Smooth muscle cell (in vitro differentiated cells): ENCODE measurements around the gene CD300A. TPM values are rescaled to one million over a fixed set of nuclear protein-coding genes. Genes with fewer than 3 reads are reported as not detected.
"Not testable (repeated sequence)": the region's sequence is repeated elsewhere in the genome, so short reads cannot be mapped to it uniquely, and the experiment has no call there.

Source experiments
- DNase-seq: peaks from one replicate; lab custom pipeline; 2025; ENCODE audit not compliant: unreplicated experiment; lab: John Stamatoyannopoulos, UW
- H2AFZ ChIP-seq: fragments of 200-600 bp; sonication (generic); 2 replicates; pipeline ENCODE4 v1.6.0; 2016; ENCODE audit warnings: antibody characterized with exemption, low read depth, mild to moderate bottlenecking
- H3F3A ChIP-seq: fragments of 200-600 bp; sonication (generic); 2 replicates; pipeline ENCODE4 v1.6.0; 2017; ENCODE audit warnings: antibody characterized with exemption, low read depth
- H3K27ac ChIP-seq: fragments of 200-600 bp; sonication (generic); 2 replicates; pipeline ENCODE4 v1.5.1; 2016; ENCODE audit warnings: low read depth, mild to moderate bottlenecking
- H3K27me3 ChIP-seq: fragments of 200-600 bp; sonication (generic); 2 replicates; pipeline ENCODE4 v1.6.1; 2016; ENCODE audit warnings: low read depth, mild to moderate bottlenecking
- H3K36me3 ChIP-seq: fragments of 200-600 bp; sonication (generic); 2 replicates; pipeline ENCODE4 v1.5.1; 2016; ENCODE audit warnings: low read depth
- H3K4me1 ChIP-seq: fragments of 200-600 bp; sonication (generic); 2 replicates; pipeline ENCODE4 v1.5.1; 2016; ENCODE audit warnings: low read depth
- H3K4me2 ChIP-seq: fragments of 200-600 bp; sonication (generic); 2 replicates; pipeline ENCODE4 v1.6.0; 2016; ENCODE audit warnings: mild to moderate bottlenecking
- H3K4me3 ChIP-seq: fragments of 200-600 bp; sonication (generic); 2 replicates; pipeline ENCODE4 v1.5.1; 2016; ENCODE audit warnings: mild to moderate bottlenecking
- H3K79me2 ChIP-seq: fragments of 200-600 bp; sonication (generic); 2 replicates; pipeline ENCODE4 v1.6.0; 2016; ENCODE audit warnings: low read depth, mild to moderate bottlenecking
- H3K9ac ChIP-seq: fragments of 200-600 bp; sonication (generic); 2 replicates; pipeline ENCODE4 v1.6.0; 2016; ENCODE audit warnings: low read depth
- H3K9me3 ChIP-seq: fragments of 200-600 bp; sonication (generic); replicated peaks from 2 replicates; pipeline ENCODE4 v1.5.1; 2016; ENCODE audit warnings: low read depth
- H4K20me1 ChIP-seq: fragments of 200-600 bp; sonication (generic); 2 replicates; pipeline ENCODE4 v1.6.0; 2016; ENCODE audit warnings: low read depth
- WGBS: methylation state at CpG from one replicate; pipeline ENCODE4 v1.1.7; 2016; ENCODE audit warnings: low lambda C conversion rate; 5-methylcytosine and 5-hydroxymethylcytosine counted together
- polyA plus RNA-seq: library from polyadenylated mRNA; unstranded; fragments of >200 nt; fragmentation: Nextera tagmentation; extraction: Ambion mirVana; gene quantifications from 2 replicates; pipeline ENCODE4 v1.2.1, GENCODE V29; 2016
- total RNA-seq: library from RNA; depleted of rRNA; stranded (reverse); fragments of >200 nt; gene quantifications from 2 replicates; pipeline ENCODE4 v1.2.3, GENCODE V29; 2014
- TF ChIP-seq, protein P1 (sequence below): fragments of 200-600 bp; sonication (generic); IDR thresholded peaks from 2 replicates; pipeline ENCODE4 v1.5.1; 2017; ENCODE audit warnings: borderline replicate concordance, mild to moderate bottlenecking, antibody characterized with exemption; ENCODE audit not compliant: insufficient read depth, poor library complexity, severe bottlenecking

Gene CD300A
- total and polyA plus RNA-seq, 2 experiments from 2014 or later, result not detected

GRCh38 chr17:74502861-74503260 is 36.4 kb downstream of the CD300A start:
- Histone ChIP-seq H4K20me1 (no peaks in the 10 kb centered on the region), H3K27me3 (peaks cover 23% of the 10 kb centered on the region), H3K4me3 (no peak overlapping the region), H3F3A (no peaks in the 10 kb centered on the region), H3K79me2 (no peaks in the 10 kb centered on the region), H3K36me3 (no peaks in the 10 kb centered on the region), H3K9ac (no peak overlapping the region), H3K27ac (no peak overlapping the region), H3K9me3 (no peaks in the 10 kb centered on the region), H2AFZ (no peak overlapping the region), H3K4me1 (no peaks in the 10 kb centered on the region), H3K4me2 (no peak overlapping the region)
- DNase-seq, result no peak
- 85% methylated on average over 6 of the region's 6 CpGs for WGBS
- TF ChIP-seq, protein P1, sequence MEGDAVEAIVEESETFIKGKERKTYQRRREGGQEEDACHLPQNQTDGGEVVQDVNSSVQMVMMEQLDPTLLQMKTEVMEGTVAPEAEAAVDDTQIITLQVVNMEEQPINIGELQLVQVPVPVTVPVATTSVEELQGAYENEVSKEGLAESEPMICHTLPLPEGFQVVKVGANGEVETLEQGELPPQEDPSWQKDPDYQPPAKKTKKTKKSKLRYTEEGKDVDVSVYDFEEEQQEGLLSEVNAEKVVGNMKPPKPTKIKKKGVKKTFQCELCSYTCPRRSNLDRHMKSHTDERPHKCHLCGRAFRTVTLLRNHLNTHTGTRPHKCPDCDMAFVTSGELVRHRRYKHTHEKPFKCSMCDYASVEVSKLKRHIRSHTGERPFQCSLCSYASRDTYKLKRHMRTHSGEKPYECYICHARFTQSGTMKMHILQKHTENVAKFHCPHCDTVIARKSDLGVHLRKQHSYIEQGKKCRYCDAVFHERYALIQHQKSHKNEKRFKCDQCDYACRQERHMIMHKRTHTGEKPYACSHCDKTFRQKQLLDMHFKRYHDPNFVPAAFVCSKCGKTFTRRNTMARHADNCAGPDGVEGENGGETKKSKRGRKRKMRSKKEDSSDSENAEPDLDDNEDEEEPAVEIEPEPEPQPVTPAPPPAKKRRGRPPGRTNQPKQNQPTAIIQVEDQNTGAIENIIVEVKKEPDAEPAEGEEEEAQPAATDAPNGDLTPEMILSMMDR, result no peak

- not testable (repeated sequence) for H3K9ac ChIP-seq, H3K4me2 ChIP-seq, H3K79me2 ChIP-seq, H3K4me3 ChIP-seq, H3F3A ChIP-seq, H3K4me1 ChIP-seq, H4K20me1 ChIP-seq, H2AFZ ChIP-seq, DNase-seq, H3K36me3 ChIP-seq, H3K9me3 ChIP-seq, H3K27ac ChIP-seq
- WGBS, result 93% methylated on average over 5 of the region's 5 CpGs
- peaks cover 26% of the 10 kb centered on the region for H3K27me3 ChIP-seq
Measured at GRCh38 chr17:74503949-74504348, 37.5 kb downstream of the CD300A start.

DNA sequence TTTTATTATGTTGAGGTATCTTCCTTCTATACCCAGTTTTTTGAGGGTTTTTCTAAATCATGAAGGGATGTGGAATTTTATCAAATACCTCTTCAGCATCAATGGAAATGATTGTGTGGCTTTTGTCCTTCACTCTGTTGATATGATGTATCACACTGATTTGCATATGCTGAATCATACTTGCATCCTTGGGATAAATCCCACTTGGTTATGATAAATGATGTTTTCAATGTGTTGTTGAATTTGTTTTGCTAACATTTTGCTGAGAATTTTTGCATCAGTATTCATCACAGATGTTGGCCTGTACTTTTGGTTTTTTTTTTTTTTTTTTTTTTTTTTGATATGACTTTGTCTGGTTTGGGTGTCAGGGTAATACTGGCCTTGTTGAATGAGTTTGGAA is 41.7 kb downstream of the CD300A start:
- Histone ChIP-seq H3K36me3 (no peaks in the 10 kb centered on the region), H3F3A (no peaks in the 10 kb centered on the region), H3K27ac (no peak overlapping the region), H3K27me3 (peaks cover 26% of the 10 kb centered on the region), H3K9me3 (no peaks in the 10 kb centered on the region), H3K4me3 (no peak overlapping the region), H3K4me1 (no peaks in the 10 kb centered on the region), H3K4me2 (no peak overlapping the region), H4K20me1 (no peaks in the 10 kb centered on the region), H3K79me2 (no peaks in the 10 kb centered on the region), H3K9ac (no peak overlapping the region), H2AFZ (no peak overlapping the region)
- TF ChIP-seq, protein P1, result no peak
- DNase-seq, result no peak

DNA sequence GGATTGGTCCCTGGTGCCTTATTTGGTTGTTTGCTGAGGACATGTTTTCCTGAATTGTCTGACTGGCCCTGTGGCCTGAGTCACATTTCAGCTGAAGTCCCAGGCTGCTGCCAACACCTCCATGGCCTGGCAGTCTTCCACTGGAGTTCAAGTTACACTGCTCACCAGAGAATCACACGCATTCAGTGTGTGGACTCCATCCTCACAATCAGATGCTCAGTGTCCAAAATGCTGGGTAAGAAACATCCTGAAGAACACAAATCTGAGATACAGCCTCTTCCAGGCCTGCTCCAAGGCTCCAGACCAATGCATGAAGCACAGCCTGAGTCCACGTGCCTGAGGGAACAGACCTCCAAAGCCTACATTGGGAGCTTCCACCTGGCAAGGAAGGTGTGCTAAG is 45.6 kb downstream of the CD300A start:
- TF ChIP-seq, protein P1, result no peak
- Histone ChIP-seq H3K4me1 (no peaks in the 10 kb centered on the region), H3K27me3 (peaks cover 9% of the 10 kb centered on the region), H4K20me1 (no peaks in the 10 kb centered on the region), H3K9ac (no peak overlapping the region), H3F3A (no peaks in the 10 kb centered on the region), H3K36me3 (no peaks in the 10 kb centered on the region), H3K9me3 (no peaks in the 10 kb centered on the region), H2AFZ (no peak overlapping the region), H3K4me3 (no peak overlapping the region), H3K4me2 (no peak overlapping the region), H3K27ac (peak overlapping the region; percentile 44), H3K79me2 (no peaks in the 10 kb centered on the region)
- no peak for DNase-seq
- WGBS, result 78% methylated on average over 2 of the region's 2 CpGs
